IPS-NIHi7 (cell line): ENCODE results near the gene IFT122.
"Not testable (repeated sequence)": the region's sequence is repeated elsewhere in the genome, so short reads cannot be mapped to it uniquely, and the experiment has no call there.

Experiments used
- DNase-seq: peaks from one replicate; pipeline ENCODE4 v3.0.0; 2012; ENCODE audit warnings: mixed read lengths; ENCODE audit errors: extremely low spot score

The IFT122 gene

GRCh38 chr3:129469026-129469425 is 29.0 kb downstream of the IFT122 start:
- DNase-seq = no peak

DNA sequence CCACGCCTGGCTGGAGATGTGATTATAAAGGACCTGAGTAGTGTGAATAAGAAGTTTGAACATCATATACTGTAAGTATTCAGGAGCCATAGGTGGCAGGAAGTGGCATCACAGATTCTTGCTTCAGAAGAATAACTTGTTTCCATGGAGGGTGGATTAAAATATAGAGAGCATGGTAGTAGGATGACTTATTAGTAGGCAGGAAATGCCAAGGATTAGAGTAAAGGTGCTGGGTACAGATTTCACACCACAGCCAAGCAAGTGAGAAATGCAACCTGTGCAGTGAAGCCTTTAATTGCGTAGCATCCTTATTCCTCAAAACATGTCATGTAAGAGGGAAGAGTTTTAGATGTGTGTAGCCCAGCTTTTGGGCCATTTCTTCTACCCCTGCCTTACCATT is 30.8 kb downstream of the IFT122 start:
- no peak for DNase-seq

GRCh38 chr3:129473067-129473768 is 33.2 kb downstream of the IFT122 start:
- DNase-seq = no peak

GRCh38 chr3:129473769-129474152 is 33.7 kb downstream of the IFT122 start:
- DNase-seq = no peak

GRCh38 chr3:129474984-129475804 is 35.2 kb downstream of the IFT122 start:
- no peak for DNase-seq

- no peak for DNase-seq
Measured at GRCh38 chr3:129475863-129476262, 35.8 kb downstream of the IFT122 start.

GRCh38 chr3:129476586-129476985 is 36.6 kb downstream of the IFT122 start:
- no peak for DNase-seq

DNA sequence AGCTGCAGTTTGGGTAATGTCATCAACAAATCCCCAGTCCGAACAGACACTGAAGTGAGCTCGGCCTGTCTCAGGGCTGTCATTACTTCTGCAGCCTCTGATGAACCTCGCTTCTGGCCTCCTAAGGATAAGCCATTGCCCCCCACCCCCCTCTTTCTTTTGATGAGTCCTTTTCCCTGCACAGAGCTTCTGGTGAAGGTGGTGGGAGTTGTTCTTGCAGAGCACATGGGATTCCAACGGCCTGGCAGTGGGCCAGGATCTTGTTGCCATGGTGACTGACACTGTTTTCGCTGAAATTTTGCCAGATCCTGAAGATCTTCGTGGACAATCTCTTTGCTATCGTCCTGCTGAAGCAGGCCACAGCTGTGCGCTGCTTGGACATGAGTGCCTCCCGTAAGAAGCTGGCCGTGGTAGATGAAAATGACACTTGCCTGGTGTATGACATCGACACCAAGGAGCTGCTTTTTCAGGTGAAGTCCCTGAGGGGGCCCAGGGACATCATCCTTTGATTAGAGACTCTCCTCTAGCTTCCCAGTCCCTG is 41.3 kb downstream of the IFT122 start:
- DNase-seq = not testable (repeated sequence)

- DNase-seq = no peak
Measured at GRCh38 chr3:129481766-129482332, 41.8 kb downstream of the IFT122 start.

DNA sequence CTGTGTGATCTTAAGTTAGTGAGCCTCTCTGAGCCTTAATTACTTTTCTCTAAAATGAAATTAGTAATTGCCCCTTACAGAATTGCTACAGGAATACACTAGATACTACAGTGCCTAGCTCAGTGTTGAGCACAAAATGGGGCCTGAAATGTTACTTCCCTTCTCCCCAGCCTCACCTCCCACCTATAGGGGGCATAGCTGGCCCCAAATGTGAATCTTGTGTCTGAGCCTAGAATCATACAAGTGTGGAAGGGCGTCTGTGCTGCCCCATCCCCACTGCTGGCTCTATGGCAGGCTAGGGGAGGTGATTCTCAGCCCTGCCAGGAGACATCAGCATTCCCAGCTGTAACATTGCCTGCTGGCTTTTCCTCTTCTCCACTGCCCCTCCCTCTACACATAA is 42.7 kb downstream of the IFT122 start:
- peak; percentile 48 for DNase-seq

DNA sequence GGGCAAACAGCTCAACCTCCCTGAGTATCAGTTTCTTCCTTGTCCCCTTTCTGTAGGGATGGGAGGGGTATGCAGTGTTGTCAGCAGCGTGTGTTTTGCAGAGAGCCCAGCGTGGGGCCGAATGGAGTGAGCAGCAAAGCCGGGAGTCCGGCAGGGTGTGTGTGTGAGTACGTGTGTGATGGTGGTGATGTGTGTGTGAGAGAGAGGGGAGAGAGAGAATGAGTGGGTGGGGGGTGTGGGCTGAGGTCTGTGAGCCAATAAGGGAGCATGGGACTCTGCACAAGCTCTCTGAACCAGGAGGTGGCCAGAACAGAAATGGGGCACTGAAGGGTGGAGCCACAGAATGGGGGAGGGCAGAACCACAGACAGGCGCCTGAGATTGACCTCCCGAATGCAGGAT is 43.8 kb downstream of the IFT122 start:
- no peak for DNase-seq

DNA sequence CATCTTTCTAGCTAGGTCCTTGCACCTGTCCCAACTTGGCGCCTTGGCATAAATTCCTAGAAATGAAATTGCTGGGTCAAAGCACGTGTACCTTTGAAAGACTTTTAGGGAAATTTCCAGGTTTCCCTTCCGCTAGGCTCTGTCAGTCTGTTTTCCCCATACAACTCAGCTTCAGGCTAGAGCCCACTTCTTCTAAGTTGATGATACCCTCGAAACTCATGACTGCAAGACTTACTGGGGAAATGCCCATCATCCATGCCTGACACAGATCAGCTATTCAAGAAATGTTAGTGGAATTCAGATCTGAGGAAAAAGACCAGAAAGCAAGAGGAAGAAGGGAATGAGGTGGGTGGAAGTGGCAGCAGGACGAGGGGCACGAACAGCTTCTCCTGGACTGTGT is 45.1 kb downstream of the IFT122 start:
- not testable (repeated sequence) for DNase-seq

GRCh38 chr3:129485721-129486663 is 46.0 kb downstream of the IFT122 start:
- peak; percentile 58 for DNase-seq

DNA sequence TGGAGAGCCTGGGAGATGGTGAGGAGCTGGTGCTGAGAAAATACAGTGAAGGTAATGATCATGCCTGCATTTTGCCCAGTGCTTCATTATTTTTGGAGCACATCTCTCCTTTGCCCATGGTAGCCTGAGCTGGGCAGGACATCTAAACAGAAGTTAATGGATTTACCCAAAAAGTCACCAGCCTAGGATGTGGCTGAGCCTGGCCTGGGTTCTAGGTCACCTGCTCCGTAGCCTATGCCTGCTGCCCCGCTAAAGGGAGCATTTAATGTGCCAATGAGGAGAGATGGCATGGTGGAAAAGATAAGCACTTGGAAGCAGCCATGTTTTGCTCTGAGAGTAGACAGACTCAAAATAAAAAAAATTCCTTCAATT is 46.6 kb downstream of the IFT122 start:
- DNase-seq = no peak

DNA sequence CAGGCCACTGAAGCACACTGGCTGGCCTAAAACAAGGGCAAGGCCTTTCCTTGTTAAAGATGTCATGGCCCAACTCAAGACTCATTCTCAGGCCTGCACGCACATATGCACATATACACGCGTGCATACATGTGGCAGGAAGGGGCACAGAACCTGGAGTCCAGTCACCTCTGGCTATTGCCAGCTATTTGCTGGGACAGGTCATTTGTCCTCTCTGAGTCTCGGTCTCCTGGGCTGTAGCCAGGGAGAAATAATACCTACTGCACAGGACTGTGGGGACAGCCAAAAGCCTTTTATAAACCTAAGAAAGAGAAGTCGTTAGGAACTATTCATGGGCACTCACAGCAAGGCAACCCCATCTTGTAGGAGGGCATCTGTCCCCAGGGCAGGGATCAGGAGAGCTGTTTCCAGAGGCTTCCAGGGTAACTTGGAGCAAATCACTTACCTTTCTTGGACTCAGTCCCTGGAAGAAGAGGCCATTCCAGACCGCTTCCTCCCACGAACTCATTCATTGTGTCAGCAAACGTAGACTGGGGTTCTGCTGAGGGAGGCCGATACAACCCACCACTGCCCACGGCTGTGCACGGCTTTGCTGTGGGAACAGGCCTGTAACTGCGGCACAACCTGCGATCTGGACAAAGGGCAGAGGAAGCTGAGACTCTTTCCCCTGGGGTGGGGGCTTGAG is 47.3 kb downstream of the IFT122 start:
- no peak for DNase-seq

DNA sequence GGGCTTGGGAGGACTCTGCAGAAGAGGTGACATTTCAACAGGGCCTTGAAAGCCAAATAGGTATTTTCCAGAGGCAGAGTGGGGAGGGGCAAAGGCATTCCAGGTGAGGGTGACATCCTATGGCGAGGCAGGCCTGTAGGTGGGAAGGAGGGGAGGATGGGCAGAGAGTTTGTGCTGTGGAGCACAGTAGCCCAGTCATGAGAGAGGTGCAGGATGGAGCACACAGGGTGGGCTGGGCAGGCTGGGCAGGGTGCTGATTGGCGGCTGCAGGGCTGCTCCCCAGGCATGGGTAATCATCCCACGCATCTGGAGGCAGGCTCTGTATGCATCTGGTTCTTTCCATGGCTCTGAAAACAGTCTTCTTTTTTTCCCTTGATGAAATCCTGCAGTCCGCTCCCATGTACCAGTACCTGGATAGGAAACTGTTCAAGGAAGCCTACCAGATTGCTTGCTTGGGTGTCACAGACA is 47.9 kb downstream of the IFT122 start:
- not testable (repeated sequence) for DNase-seq

GRCh38 chr3:129489258-129489657 is 49.2 kb downstream of the IFT122 start:
- DNase-seq = not testable (repeated sequence)

DNA sequence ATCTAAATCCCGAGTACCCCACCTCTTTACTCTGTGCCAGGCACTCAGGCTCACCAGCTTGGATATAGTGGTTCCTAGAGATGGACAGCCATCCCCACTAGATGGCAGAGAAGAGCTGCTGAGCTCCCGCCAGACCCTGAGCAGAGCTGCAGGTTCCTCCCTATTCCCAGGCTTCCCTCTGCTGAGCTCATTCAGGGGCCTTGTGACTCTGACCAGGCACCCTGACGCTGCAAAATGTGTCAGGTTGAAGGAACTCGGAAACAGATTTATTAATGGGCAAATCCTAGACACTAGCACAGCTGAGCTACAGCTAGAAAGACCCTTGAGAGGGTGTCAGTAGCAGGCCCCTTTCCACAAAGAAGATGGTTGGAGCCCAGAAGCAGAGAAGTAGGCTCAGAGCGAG is 50.2 kb downstream of the IFT122 start:
- DNase-seq = peak; percentile 92

DNA sequence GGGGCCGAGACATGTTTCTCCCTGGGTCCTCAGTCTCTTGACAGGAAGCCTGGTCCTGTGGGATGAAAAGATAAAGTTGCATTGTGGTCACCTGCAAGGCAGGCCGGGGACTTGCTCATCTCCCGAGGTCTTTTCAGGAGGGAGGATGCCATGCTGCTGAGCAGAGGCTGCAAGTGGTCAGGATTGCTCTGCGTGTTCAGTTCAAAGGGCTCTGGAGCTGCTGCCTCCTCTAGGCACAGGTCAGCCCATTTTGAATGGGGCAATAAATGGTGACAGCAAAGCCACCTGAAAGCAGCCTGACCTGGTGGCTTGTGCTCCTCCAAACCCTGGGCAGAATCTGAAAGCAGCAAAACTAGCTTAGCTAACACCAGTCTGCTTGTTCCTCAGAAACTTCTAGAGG is 51.1 kb downstream of the IFT122 start:
- DNase-seq = not testable (repeated sequence)

DNA sequence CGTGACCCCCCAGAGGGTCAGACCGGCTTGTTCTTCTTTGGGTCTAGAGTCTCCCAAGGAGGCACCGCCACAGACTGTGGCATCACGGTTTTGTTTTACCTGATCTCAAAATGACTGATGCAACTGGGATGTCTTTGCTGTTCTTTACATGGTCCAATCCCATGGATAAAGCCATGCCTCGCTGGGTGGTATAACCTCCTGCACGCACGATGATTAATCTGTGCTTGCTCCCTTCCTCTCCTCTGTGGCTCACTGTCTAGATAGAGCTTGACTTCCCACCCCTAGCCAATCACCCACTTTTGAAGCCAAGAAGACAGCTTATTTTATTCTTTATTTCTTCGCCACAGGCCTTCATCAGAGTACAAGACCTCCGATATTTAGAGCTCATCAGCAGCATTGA is 51.8 kb downstream of the IFT122 start:
- DNase-seq = no peak

- DNase-seq = no peak
Measured at GRCh38 chr3:129492691-129493090, 52.7 kb downstream of the IFT122 start.
